Uterus (tissue), 4 donors: ENCODE results near the gene PDE1C. TPM values are rescaled to one million over a fixed set of nuclear protein-coding genes. Genes with fewer than 3 reads are reported as not detected.

Experiments used
- DNase-seq, 2 donors: peaks; one replicate each; pipeline ENCODE4 v3.0.0-alpha.2; 2019 to 2020
- H3K27ac ChIP-seq, 2 donors: fragments of 200-600 bp; sonication (generic); 1 replicate in 1 of 2; 2 replicates in 1 of 2; pipeline ENCODE4 v1.5.1; 2016 to 2018
- H3K27me3 ChIP-seq, 2 donors: fragments of 200-600 bp; sonication (generic); one replicate each; pipeline ENCODE4 v1.5.1; 2018 to 2019; ENCODE audit warnings: control low read depth in 1 of 2
- H3K36me3 ChIP-seq, 2 donors: fragments of 200-600 bp; sonication (generic); one replicate each; pipeline ENCODE4 v1.5.1; 2019; ENCODE audit warnings: control low read depth in 1 of 2
- H3K4me1 ChIP-seq, 2 donors: fragments of 200-600 bp; sonication (generic); one replicate each; pipeline ENCODE4 v1.5.1; 2018 to 2019; ENCODE audit warnings: control low read depth in 1 of 2
- H3K4me3 ChIP-seq, 2 donors: fragments of 200-600 bp; sonication (generic); 1 replicate in 1 of 2; 2 replicates in 1 of 2; pipeline ENCODE4 v1.5.1; 2018 to 2019; ENCODE audit warnings: mild to moderate bottlenecking in 1 of 2
- H3K9me3 ChIP-seq, 2 donors: fragments of 200-600 bp; sonication (generic); one replicate each; pipeline ENCODE4 v1.5.1; 2019; ENCODE audit warnings: control low read depth in 1 of 2
- CTCF ChIP-seq, 4 experiments: fragments of 200-600 bp in 2 of 4; fragments of 450-650 bp in 2 of 4; sonication (generic) in 2 of 4; IDR thresholded peaks; one replicate each; pipeline ENCODE4 v1.5.1; 2016 to 2019; ENCODE audit warnings: antibody characterized with exemption in 4 of 4, mild to moderate bottlenecking in 2 of 4, moderate library complexity in 1 of 4
- POLR2A ChIP-seq, 2 donors: fragments of 450-650 bp; IDR thresholded peaks; one replicate each; pipeline ENCODE4 v1.6.1; 2016; ENCODE audit warnings: antibody characterized with exemption in 2 of 2, mild to moderate bottlenecking in 1 of 2, moderate library complexity in 1 of 2
- intact Hi-C: fragments of 100-400 bp; cut with DNase I; formaldehyde crosslinking; loops from one replicate; pipeline ENCODE4 v1.15.1; 2023; ENCODE audit warnings: low total_unique reads
- total RNA-seq, 4 donors: library from RNA; depleted of rRNA in 3 of 4; stranded (reverse); fragments of >200 nt in 3 of 4; gene quantifications; one replicate each; pipeline versions ENCODE4 v1.1.0 to v1.2.4, GENCODE V29; 2014 to 2023
- donor health status: DM: yes; HTN: yes; CAD: no.

PDE1C gene
- total RNA-seq, 4 donors from 2014 or later = 5.9 to 26.4 (median 13.7) TPM

GRCh38 chr7:31819031-31819430 is 251.2 kb downstream of the PDE1C start:
- intact Hi-C loops = no loop called here
- Histone ChIP-seq H3K36me3 (no peaks in the 10 kb centered on the region), H3K27me3 (no peaks in the 10 kb centered on the region), H3K9me3 (no peaks in the 10 kb centered on the region), H3K4me1 (no peaks in the 10 kb centered on the region), H3K27ac (no peak overlapping the region), H3K4me3 (no peak overlapping the region)
- DNase-seq = no peak
- TF ChIP-seq POLR2A (IDR thresholded peaks at IDR 0.05) (no peak), CTCF (IDR thresholded peaks at IDR 0.05) (no peak)

DNA sequence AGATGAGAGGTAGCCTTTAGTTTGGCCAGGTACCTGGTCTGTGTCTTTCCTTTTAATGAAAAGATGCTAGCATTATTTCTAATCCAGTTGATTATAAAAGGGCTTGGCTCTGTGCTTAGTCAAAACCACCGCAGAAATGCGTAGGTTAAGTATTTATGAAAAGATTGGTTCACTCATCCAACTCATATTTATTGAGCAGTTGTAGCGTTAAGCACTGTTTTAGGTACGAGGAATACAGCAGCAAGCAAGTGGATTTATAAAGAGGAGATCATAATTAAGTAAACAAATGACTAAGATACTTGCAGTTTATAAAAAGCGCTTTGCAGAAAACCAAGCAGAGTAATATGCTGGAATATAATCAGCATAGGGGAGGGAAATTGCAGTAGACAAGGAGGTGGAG is 253.4 kb downstream of the PDE1C start:
- intact Hi-C loops = no loop called here
- H3K9me3 ChIP-seq = no peaks in the 10 kb centered on the region
- H3K4me3 ChIP-seq = no peak overlapping the region
- H3K27ac ChIP-seq = no peak overlapping the region
- no peaks in the 10 kb centered on the region for H3K36me3 ChIP-seq
- DNase-seq = no peak
- no peaks in the 10 kb centered on the region for H3K27me3 ChIP-seq
- H3K4me1 ChIP-seq = no peaks in the 10 kb centered on the region
- TF ChIP-seq POLR2A (IDR thresholded peaks at IDR 0.05) (no peak), CTCF (IDR thresholded peaks at IDR 0.05) (no peak)

- no peak overlapping the region for H3K4me3 ChIP-seq
- TF ChIP-seq POLR2A (IDR thresholded peaks at IDR 0.05) (no peak), CTCF (IDR thresholded peaks at IDR 0.05) (no peak)
- no peaks in the 10 kb centered on the region for H3K27me3 ChIP-seq
- H3K4me1 ChIP-seq = no peaks in the 10 kb centered on the region
- H3K36me3 ChIP-seq = no peaks in the 10 kb centered on the region
- H3K9me3 ChIP-seq = no peaks in the 10 kb centered on the region
- intact Hi-C loops = no loop called here
- DNase-seq = no peak
- H3K27ac ChIP-seq = no peak overlapping the region
These were observed 254.4 kb downstream of the PDE1C start for GRCh38 chr7:31815796-31816195.

- Histone ChIP-seq H3K36me3 (no peaks in the 10 kb centered on the region), H3K27me3 (no peaks in the 10 kb centered on the region), H3K4me3 (no peak overlapping the region), H3K27ac (no peak overlapping the region), H3K4me1 (no peaks in the 10 kb centered on the region), H3K9me3 (no peaks in the 10 kb centered on the region)
- TF ChIP-seq CTCF (IDR thresholded peaks at IDR 0.05) = no peak
- TF ChIP-seq POLR2A (IDR thresholded peaks at IDR 0.05) = no peak
- no peak for DNase-seq
- intact Hi-C loops = no loop called here
These were observed 256.0 kb downstream of the PDE1C start for GRCh38 chr7:31814187-31814586.

- intact Hi-C loops = no loop called here
- Histone ChIP-seq H3K9me3 (no peaks in the 10 kb centered on the region), H3K4me3 (no peak overlapping the region), H3K27ac (no peak overlapping the region), H3K27me3 (no peaks in the 10 kb centered on the region), H3K4me1 (no peaks in the 10 kb centered on the region), H3K36me3 (no peaks in the 10 kb centered on the region)
- TF ChIP-seq CTCF (IDR thresholded peaks at IDR 0.05) (no peak), POLR2A (IDR thresholded peaks at IDR 0.05) (no peak)
- DNase-seq = no peak
These were observed 258.4 kb downstream of the PDE1C start for GRCh38 chr7:31811650-31812461.
